ENCODE data around the gene ELAC2.

The ELAC2 gene

GRCh38 chr17:13014801-13015200, 3.0 kb downstream of the ELAC2 start:
- no peak for DNase-seq

DNA sequence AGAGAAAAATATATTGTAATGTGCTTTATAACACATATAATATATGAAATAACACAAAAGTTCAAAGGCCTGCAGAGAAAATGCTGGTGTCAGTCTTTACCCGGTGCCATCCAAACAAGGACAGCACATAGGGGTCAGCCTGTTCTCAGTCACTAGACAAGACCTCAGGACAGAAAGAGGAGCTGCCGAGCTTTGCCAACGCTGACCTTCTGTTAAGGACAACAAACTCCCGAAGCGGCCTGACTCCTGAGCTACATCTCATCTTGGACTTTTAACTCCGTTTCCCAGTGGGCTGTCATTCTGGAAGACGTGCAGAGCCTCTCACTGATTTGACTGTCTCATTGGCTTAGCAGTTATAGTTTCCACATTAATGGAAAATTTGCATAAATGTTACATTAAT, 6.9 kb downstream of the ELAC2 start:
- no peak for DNase-seq

GRCh38 chr17:13008461-13008860, 9.4 kb downstream of the ELAC2 start:
- no peak for DNase-seq

DNA sequence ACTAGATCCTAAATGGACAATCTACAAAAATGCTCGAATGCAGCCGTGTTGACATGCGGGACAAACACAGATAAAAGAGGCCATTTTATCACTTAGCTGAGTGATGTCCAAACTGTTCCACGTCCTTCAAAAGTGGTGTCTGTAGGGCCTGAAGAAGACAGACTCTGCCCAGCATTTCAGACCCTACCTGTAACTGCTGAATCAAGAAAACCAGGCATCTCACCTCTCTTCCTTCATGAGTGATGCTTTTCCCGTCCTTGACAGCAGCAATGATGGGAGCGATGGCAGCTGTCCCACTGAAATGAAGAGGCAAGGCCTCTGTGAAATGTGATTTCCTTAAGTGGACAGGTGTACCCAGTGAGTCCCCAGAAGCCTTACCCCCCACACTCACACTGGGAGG, 12.3 kb downstream of the ELAC2 start:
- no peak for DNase-seq

- DNase-seq: no peak
Observed at GRCh38 chr17:13004336-13004735, 13.5 kb downstream of the ELAC2 start.

DNA sequence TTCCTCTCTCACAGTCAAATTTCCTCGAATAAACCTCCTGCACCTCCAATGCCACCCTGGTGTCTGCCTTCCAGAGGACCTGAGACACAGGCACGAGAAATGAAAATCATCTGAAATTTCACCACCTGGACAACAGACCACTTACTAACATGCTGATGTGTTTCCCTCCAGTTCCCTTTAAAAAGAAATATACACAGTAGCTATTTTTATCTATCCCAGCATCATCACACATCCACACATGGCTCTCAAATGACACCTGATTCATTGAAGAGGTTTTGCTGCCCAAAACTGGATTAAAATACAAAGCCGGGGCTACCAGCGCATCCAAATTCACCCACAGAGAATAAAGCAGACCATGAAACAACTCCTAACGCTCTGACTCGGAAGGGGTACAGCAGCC, 13.9 kb downstream of the ELAC2 start:
- no peak for DNase-seq

- no peak for DNase-seq
Observed at GRCh38 chr17:13003454-13003851, 14.4 kb downstream of the ELAC2 start.

- DNase-seq: no peak
Observed at GRCh38 chr17:13002761-13003453, 14.9 kb downstream of the ELAC2 start.

DNA sequence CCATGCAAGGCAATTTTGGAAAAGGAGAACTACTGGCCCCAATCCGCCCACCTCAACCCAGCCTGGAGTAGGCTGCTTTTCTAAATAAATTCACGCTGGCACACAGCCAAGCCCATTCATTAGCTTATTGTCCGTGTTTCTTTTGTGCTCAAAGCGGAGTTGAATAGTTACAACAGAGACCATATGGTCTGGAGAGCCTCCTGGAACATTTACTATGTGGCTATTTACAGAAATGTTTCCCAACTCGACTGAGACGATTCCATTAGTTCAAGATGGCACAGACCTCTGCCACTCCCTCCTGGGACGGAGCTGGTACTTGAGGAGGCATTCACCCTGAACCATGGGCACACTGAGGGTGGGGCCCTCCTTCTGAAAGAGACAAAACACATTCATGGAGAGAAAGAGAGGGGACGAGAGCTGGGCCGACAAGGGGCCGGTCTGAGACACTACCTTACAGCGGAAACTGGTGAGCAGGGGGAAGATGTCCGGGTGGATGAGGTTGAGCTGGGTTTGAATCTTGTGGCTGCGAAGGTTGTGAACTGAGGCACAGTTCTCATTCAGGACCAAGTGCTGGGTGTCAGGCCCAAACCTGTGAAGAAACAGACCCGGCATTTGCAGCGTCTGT, 15.7 kb downstream of the ELAC2 start:
- no peak for DNase-seq

DNA sequence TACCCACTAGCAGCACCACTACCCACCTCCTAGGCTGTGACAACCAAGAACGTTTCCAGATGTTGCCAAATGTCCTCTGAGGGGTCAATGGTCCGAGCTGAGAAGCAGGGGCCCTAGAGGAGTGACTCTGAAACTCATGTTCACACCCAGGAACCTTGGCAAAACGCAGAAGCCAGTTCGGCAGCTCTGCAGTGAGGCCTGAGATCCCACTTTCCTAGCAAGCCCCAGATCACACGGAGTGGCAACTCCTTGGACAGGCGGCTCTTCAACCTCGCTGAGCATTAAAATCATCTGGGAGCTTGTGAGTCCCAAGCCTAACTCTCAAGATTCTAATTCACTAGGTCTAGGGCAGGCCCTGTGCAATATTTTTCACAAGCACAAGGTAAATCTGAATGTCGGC, 17.3 kb downstream of the ELAC2 start:
- no peak for DNase-seq

GRCh38 chr17:12998874-12999273, 19.0 kb downstream of the ELAC2 start:
- DNase-seq: no peak

DNA sequence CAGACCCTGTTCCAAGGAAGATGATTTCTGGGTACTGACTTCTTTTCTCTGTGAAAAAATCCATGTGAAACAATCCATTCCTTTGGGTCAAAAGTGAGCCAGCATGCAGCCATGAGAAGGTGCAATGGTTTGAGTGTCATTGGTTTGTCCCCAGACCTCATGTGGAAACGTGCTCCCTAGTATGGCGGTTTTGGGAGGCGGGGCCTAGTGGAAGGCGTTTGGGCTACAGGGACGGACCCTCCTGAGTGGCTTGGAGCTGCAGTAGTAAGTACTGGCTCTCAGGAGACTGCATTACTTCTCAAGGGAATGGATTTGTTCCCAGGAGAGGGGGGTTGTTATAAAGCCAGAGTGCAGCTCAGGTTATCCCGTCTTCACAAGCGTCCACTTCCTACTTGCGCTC, 19.4 kb downstream of the ELAC2 start:
- no peak for DNase-seq

DNA sequence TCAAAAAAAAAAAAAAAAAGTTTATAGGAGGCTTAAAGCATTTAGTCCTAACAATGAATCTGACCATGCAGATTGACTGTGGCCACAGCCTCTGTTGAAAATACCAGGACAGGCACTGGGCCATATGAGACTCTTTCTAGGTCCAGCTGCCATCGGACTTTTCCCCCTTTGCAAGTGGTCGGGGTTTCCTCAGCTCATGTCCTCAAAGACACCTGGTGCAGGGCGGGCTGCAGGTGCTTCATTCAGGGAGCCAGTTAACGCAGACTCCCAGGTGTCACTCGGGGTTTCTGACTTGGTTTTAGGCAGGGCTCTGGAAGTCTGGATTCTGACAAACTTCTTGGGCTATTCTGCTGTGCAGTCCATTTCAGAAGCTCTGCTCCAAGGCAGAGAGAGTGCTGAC, 20.9 kb downstream of the ELAC2 start:
- no peak for DNase-seq

- DNase-seq: no peak
Observed at GRCh38 chr17:12996357-12996756, 21.5 kb downstream of the ELAC2 start.

DNA sequence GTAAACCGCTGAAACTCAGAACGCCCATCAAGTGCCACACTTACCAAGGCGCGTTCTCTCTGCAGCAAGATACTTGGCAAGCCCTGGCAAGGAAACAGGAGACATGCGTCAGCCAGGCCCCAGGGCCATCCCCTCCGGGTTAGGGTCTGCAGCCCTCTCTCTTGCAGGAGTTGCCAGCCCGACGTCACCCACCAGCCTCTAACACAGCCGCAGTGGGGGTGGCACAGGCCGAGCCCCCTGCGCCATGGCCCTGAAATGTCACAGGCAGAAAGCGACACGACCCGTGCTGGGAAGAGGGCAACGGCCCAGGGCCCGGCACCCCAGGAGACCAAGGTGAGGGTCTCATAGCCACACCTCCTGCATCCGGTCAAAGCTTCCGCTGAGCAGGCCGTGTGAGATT, 21.9 kb downstream of the ELAC2 start:
- DNase-seq: no peak

- DNase-seq: no peak
Observed at GRCh38 chr17:12995106-12995895, 22.5 kb downstream of the ELAC2 start.

- DNase-seq: no peak
Observed at GRCh38 chr17:12994341-12995074, 23.3 kb downstream of the ELAC2 start.

GRCh38 chr17:12993631-12994030, 24.2 kb downstream of the ELAC2 start:
- DNase-seq: no peak

GRCh38 chr17:12992676-12993075, 25.2 kb downstream of the ELAC2 start:
- DNase-seq: no peak

GRCh38 chr17:12990926-12991325, 26.9 kb downstream of the ELAC2 start:
- no peak for DNase-seq

DNA sequence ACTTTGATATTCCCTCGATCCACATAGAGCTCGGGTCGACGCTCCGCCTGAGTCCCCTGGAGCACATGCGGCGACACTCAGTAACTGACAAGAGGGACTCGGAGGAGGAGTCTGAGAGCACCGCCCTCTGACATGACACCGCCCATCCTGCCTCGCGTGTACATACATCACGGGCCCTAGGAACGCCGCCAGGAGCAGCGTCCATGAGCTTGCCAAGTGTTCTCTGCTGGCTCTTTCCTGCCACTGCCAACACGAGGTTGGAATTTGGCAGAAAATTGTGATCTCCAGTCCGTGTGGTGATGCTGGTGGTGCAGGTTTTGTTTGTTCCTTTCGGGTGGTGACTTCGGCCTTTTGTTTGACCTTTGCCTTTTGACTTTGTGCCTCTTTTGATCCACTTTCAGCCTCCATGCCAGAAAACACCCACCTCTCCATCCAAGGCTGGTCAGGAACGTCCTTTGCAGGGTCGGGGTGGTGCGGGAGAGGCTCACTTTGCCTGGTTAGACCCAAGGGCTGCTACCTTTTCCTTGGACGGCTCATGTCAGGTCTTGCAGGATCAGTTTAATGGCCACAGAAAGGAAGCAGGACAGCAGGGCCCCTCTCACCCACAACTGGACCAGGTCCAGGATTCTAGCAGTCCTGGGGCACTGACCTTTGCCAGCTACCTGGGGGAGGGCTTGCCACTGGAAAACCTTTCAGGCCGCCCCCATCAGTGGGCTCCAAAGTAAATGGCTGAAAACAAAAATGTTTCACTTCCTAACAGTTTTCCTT, 27.6 kb downstream of the ELAC2 start:
- no peak for DNase-seq

DNA sequence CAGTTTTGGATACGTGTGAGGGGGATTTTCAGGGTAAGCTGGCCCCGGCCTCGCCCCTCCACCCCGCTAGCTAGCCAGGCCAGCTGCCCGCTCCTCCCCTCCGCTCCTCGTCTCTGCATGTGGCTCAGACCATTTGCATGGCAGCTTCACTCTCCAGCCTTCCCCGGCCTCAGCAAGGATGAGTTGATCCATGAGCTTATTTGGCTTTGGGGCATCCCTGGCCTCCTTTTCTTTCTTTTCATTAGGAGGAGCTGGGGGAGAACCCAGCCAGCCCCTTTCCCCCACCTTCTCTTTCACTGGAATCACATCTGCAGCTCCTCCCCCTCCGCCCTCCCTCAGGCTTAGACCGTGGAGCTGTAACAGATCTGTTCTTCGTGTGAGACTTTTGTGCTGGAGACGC, 30.7 kb downstream of the ELAC2 start:
- DNase-seq: no peak
